GM10248 (cell line): Measurements from ENCODE around the gene ALG14.
"Not testable (repeated sequence)": the region's sequence is repeated elsewhere in the genome, so short reads cannot be mapped to it uniquely, and the experiment has no call there.

Experiments used
- CTCF ChIA-PET: fragments of 300-600 bp; sonication (Branson Sonifier 250); formaldehyde crosslinking; extraction: SDS; loops from one replicate; lab custom pipeline; 2021; ENCODE audit warnings: antibody characterized with exemption; lab: Yijun Ruan, JAX
- POLR2A ChIA-PET: fragments of 350-650 bp; sonication (Branson Sonifier 250); formaldehyde crosslinking; extraction: SDS; loops from one replicate; lab custom pipeline; 2020; ENCODE audit warnings: antibody characterized with exemption; lab: Yijun Ruan, JAX
- DNase-seq: peaks from one replicate; pipeline ENCODE4 v3.0.0; 2012; ENCODE audit errors: extremely low spot score
- TF ChIP-seq, protein P1 (sequence below): IDR thresholded peaks from 2 replicates; pipeline ENCODE4 v1.5.1; 2012; ENCODE audit warnings: mild to moderate bottlenecking, low read depth; ENCODE audit errors: extremely low read depth, missing control alignments, control extremely low read depth

ALG14 gene

DNA sequence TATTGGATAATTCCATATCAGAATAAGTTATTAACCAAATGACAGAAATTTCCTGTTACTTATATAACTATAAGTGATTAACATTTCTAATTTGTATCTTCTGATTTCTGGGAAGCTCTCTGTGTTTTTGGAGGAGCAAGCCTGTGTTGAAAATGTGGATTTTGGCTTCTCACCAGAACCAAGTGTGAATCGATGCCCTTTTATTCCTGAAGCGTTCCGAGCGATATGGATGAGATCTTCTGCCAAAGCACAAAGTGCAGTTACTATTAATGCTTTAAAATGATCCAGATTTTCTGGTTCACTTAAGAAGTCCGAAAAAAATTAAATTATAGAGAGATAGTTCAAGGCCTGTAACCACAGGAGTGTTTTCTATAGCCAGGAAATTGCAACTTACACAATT, 22.8 kb downstream of the ALG14 start:
- CTCF ChIA-PET, result interaction anchor here (1.3 to 4.3 kb wide), 4 partner anchors 8 to 196 kb away, joined by 4 to 32 read pairs (median 4); no protein-coding TSS in a partner anchor
- DNase-seq, result no peak
- POLR2A ChIA-PET, result no interaction called here
- TF ChIP-seq, protein P1, sequence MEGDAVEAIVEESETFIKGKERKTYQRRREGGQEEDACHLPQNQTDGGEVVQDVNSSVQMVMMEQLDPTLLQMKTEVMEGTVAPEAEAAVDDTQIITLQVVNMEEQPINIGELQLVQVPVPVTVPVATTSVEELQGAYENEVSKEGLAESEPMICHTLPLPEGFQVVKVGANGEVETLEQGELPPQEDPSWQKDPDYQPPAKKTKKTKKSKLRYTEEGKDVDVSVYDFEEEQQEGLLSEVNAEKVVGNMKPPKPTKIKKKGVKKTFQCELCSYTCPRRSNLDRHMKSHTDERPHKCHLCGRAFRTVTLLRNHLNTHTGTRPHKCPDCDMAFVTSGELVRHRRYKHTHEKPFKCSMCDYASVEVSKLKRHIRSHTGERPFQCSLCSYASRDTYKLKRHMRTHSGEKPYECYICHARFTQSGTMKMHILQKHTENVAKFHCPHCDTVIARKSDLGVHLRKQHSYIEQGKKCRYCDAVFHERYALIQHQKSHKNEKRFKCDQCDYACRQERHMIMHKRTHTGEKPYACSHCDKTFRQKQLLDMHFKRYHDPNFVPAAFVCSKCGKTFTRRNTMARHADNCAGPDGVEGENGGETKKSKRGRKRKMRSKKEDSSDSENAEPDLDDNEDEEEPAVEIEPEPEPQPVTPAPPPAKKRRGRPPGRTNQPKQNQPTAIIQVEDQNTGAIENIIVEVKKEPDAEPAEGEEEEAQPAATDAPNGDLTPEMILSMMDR, result no peak

DNA sequence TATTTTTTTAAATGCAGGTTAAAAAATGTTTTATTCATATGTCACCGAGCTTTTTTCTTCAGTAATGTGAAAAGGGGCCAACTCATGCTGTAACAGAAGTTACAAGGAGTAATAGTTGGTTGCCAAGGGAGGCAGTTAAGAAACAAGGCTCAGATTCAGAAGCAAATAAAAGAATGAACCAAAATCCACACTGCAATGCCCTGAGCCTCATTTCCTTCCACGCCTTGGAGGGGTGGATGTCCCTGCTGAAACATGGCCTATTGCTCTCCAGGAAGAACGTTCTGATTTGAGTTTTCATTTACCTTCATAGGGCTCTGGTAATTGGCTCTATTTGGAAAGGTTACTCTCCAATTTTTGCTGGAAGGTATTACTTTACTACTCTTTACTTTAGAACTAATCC, 24.4 kb downstream of the ALG14 start:
- no peak for DNase-seq
- CTCF ChIA-PET, result interaction anchor here (1.3 to 4.3 kb wide), 3 partner anchors 8 to 194 kb away, joined by 4 to 32 read pairs (median 4); no protein-coding TSS in a partner anchor
- TF ChIP-seq, protein P1, result no peak
- POLR2A ChIA-PET, result no interaction called here

DNA sequence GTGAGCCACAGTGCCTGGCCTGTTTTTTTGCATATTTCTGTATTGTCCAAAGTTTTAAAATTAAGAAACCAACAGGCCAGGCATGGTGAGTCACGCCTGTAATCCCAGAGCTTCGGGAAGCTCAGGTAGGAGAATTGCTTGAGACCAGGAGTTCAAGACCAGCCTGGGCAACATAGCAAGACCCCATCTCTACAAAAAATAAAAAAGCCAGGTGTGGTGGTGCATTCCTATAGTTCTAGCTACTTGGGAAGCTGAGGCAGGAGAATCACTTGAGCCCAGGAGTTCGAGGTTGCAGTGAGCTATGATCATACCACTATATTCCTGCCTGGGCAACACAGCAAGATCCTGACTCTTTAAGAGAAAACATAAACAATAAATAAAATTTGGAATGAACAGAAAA, 25.1 kb downstream of the ALG14 start:
- CTCF ChIA-PET, result interaction anchor here (0.9 to 4.3 kb wide), 2 partner anchors 8 to 194 kb away, joined by 3 to 32 read pairs; no protein-coding TSS in a partner anchor
- POLR2A ChIA-PET, DNase-seq: not testable (repeated sequence)

DNA sequence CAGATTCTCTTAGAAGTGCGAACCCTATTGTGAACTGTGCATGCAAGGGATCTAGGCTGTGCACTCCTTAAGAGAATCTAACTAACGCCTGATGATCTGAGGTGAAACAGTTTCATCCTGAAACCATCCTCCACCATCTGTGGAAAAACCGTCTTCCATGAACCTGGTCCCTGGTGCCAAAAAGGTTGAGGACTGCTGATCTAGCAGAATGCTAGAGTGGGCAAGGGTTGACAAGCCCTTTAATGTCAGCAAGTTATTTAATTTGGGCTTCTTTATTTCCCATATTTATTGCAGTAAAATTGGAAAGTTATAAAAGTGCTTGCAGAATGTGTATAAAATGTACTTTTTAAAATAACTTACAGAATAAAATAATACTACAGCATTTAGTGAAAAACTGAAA, 26.4 kb downstream of the ALG14 start:
- DNase-seq, result no peak
- ChIA-PET POLR2A (no interaction called here), CTCF (interaction anchor here (0.7 kb wide), 1 partner anchor 191 kb away, joined by 4 read pairs; no protein-coding TSS in a partner anchor)
- TF ChIP-seq, protein P1, result no peak

DNA sequence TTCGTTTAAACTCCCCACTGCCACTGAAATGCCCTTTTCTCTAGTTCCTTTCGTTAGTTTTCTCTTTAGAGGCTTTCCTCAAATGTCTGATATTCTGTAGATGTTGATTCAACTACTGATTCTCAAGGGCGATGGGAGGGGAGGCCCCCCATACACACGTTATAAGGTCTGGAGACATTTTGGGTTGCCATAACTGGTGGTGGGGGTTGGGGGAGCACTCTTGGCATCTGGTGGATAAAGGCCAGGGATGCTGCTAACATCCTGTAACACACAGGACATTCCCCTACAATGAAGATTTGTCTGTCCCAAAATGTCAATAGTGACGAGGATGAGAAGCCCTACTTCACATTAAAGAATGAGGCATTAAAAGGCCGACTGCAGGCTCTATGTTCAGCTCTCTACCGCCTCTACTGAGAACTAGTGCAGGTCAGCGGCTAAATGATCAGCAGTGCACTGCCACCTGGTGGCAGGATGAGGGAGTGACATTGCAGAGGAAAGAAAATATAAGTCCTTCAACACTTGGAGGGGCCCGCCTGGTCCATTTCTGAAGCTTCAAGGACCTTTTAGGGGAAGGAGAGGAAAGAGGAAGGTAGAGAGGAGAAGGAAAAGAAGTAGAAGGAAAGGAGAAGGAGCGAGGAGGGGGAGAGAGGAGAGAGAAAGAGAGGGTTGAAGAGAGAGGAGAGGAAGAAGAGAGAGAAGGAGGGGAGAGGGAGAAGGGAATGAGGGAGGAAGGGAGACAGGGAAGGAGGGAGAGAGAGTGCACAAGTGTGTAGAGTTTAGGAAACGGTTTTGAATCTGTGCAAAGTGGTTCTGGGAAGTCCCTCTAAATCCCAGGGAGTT, 29.4 kb downstream of the ALG14 start:
- CTCF ChIA-PET, result interaction anchor here (0.6 to 2.9 kb wide), 48 partner anchors 10 to 656 kb away, joined by 3 to 116 read pairs (median 4); partner anchors contain the start of genes ALG14 and RWDD3
- TF ChIP-seq, protein P1, result peak; percentile 99
- peak; percentile 70 for DNase-seq
- POLR2A ChIA-PET, result interaction anchor here (1.2 kb wide), 1 partner anchor 189 kb away, joined by 4 read pairs; no protein-coding TSS in a partner anchor

DNA sequence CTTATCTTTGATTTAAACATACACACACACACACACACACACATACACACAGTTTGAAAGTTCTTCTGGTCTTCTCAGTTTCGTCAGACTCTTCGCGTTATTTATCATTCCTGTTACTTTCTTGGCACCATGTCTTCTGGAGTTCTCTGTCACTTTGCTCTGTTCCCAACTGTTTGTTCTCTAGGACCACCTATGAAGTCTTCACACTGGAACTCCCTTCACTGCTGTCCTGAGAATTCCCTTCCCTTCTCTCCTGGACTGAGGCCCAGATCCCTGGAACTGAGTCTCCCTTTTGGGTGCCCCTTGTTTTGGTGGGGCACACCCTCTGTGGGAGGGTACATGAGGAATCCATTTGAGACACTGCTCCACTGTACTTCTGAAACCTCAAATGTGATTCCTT, 30.5 kb downstream of the ALG14 start:
- ChIA-PET POLR2A (no interaction called here), CTCF (interaction anchor here (0.7 to 4.0 kb wide), 14 partner anchors 8 to 220 kb away, joined by 3 to 107 read pairs (median 4); no protein-coding TSS in a partner anchor)
- DNase-seq, result no peak
- TF ChIP-seq, protein P1, result no peak
